Measurements from ENCODE around the gene LRRC39.

GRCh38 chr1:100109554-100110066 is 68.4 kb downstream of the LRRC39 start:
- TF ChIP-seq POLR2AphosphoS5 (IDR thresholded peaks at IDR 0.05) (no peak), CTCF (IDR thresholded peaks at IDR 0.05) (no peak), POLR2A (IDR thresholded peaks at IDR 0.05) (no peak)

Data from stomach (tissue), 4 donors.